Stimulated activated CD8-positive, alpha-beta memory T cell treated with anti-CD3 and anti-CD28 coated beads, Interleukin-4, amount 100 ng/mL, for 48 hours (primary cell): ENCODE data around the gene RNU1-1.
"Not testable (repeated sequence)": the region's sequence is repeated elsewhere in the genome, so short reads cannot be mapped to it uniquely, and the experiment has no call there.

Experiments
- DNase-seq: peaks from one replicate; pipeline ENCODE4 v3.0.0-alpha.2; 2020

Gene RNU1-1

DNA sequence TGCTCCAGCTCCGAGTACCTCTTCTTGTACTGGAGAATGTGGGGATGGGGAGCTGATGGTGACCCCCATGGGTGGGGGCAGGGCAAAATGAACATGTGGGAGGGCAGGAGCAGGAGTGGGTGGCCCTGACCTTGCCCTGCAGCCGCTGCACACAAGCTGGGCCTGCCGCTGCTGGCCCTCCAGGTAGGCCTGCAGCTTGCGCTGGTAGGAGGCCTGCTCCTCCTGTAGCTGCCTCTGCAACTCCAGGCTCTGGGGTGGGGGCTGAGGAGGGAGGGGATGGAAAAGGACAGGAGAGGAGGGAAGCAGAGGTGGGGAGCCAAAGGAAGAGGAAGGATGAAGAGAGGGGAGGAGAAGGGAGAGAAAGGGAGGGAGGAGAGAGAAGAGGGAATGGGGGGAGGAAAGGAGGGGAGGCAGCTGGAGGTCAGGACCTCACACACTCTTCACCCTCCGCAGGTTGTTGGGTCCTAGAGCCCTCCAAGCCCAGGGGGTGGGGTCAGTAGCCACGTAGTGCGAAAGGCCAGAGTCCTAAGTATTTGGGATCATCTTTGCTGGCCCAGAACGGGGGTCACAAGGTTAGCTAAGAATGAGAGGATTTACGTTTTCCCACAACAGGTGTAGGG lies 22.9 kb downstream of the RNU1-1 start:
- no peak for DNase-seq

- not testable (repeated sequence) for DNase-seq
These were observed 24.7 kb downstream of the RNU1-1 start for GRCh38 chr1:16489195-16489880.

- not testable (repeated sequence) for DNase-seq
These were observed 27.1 kb downstream of the RNU1-1 start for GRCh38 chr1:16487011-16487410.

GRCh38 chr1:16486316-16486715 lies 27.8 kb downstream of the RNU1-1 start:
- not testable (repeated sequence) for DNase-seq

DNA sequence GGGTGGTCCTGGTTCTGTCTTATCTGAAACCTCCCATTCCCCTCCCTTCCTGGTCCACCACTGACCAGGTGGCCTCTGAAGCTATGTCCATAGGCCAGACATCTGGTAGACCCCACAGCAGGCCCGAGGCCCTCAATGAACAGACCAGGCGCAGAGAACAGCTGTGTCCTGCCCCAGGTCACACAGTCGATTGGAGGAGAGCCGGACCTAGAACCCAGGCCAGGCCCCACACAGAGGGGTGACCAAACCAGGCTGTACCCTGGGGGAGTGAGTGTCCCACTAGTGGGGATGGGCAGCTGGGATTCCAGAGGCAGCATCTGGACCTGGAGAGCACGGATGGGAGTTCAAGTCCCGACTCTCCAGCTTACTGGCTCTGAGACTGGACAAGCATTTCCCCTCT lies 29.2 kb downstream of the RNU1-1 start:
- DNase-seq: no peak

DNA sequence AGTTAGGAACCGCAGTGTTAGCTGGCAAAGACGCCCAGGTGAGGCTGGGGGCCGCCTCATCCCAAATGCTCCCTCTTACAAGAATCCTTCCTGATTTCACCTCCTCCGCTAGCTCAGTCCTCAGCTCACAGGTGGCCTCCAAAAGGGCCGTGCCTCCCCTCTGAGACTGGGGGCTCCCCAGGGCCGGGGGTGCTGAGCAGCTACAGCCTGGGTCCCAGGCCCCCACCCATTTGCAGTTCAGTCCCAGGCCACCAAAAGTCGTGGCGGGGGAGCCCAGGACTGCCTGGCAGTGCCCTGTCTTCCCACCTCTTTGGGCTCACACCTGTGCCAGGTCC lies 29.6 kb downstream of the RNU1-1 start:
- DNase-seq: no peak

GRCh38 chr1:16483639-16484500 lies 30.2 kb downstream of the RNU1-1 start:
- not testable (repeated sequence) for DNase-seq

GRCh38 chr1:16483146-16483545 lies 30.9 kb downstream of the RNU1-1 start:
- DNase-seq: not testable (repeated sequence)

DNA sequence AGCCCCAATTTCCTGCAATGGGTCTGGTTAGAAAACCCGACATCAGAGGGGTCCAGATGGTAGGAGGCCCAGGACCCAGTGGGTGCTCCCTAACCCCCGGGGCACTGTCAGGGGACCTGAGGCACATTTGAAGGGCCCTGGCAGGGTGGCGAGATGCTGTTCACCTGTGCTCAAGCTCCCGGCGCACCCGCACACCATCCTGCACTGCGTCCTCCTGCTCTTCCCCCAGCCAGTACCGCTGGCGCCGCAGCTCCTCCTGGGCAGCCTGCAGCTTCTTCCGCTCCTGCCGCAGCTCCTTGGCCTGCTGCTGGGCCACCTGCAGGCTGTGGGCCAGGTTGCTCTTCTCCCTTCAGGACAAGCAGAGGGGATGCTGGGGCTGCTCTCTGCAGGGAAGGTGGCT lies 36.0 kb downstream of the RNU1-1 start:
- DNase-seq: no peak

DNA sequence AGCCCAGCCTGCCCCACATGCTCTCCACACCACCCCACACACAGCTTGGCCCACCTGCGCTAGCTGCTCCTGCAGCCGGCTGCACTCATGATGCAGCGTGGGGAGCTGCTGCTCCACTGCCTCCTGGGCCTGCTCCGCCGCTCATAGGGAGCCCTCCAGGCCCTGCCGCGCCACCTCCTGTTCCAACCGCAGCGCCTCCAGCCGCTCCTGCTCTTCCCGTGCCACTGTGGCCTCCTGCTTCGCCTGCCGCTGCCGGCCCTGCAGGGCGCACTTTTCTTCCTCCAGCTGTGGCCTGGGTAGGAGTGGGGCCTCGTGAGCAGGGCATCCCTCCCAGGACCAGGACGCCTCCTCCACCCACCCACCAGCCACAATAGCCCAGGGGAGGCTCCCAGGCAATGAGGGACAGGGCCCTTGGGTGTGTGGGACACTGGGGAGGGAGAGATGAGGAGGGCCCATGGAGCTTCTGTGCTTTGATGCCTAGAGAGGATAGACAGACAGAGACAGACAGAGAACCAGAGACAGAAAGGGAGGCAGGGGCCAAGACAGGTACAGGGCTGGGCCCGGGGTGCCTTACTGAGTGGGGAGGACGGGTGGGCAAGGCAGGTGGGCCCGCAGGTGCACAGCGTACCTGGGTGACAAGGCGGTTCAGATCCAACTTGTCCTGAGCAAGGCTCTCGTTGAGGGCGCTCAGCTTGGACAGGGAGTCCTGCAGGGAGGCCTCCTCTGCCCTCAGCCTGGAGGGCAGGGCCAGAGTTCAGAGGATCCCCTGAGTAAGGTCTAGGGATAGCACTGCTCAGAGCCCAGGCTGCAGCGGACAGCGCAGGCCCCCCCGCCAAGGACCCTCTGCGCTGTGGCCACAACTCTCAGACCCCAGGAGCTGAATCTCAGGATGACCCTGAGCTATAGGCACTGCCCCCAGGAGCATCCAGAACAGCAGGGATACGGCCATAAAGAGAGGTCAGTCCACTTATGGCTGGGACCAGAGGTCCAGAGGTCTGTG lies 38.0 kb downstream of the RNU1-1 start:
- not testable (repeated sequence) for DNase-seq

DNA sequence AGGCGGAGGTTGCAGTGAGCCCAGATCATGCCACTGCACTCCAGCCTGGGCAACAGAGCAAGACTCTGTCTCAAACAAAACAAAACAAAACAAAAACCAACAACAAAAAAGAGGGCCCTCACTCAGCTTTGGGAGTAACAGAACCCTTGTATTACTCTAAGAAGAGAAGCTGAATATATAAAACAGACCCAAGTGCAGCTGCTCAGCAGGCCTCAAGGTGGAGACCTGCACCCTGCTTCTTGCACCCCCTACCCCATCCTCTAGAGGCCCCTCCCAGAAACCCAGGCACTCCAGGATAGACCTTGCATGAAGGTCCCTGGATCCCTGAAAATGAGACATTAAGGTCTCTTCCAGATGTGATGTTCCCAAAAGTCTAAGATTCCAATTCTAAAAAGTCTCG lies 39.2 kb downstream of the RNU1-1 start:
- DNase-seq: not testable (repeated sequence)

- no peak for DNase-seq
These were observed 39.8 kb downstream of the RNU1-1 start for GRCh38 chr1:16474166-16474800.

GRCh38 chr1:16468558-16468957 lies 45.5 kb downstream of the RNU1-1 start:
- DNase-seq: no peak

- DNase-seq: no peak
These were observed 49.0 kb downstream of the RNU1-1 start for GRCh38 chr1:16464917-16465625.
